Gastroesophageal sphincter (tissue), 3 donors: ENCODE data around the gene SLC28A1.

Experiments used
- POLR2A ChIP-seq, 2 donors: fragments of 450-650 bp; IDR thresholded peaks; one replicate each; pipeline ENCODE4 v1.6.1; 2017; ENCODE audit warnings: antibody characterized with exemption in 2 of 2, mild to moderate bottlenecking in 2 of 2, moderate library complexity in 1 of 2
- TF ChIP-seq, protein P1 (sequence below), 4 experiments: fragments of 200-600 bp in 2 of 4; fragments of 450-650 bp in 2 of 4; sonication (generic) in 1 of 4; IDR thresholded peaks; one replicate each; pipeline ENCODE4 v1.5.1; 2017 to 2019; ENCODE audit warnings: antibody characterized with exemption in 4 of 4, mild to moderate bottlenecking in 2 of 4, moderate library complexity in 2 of 4

DNA sequence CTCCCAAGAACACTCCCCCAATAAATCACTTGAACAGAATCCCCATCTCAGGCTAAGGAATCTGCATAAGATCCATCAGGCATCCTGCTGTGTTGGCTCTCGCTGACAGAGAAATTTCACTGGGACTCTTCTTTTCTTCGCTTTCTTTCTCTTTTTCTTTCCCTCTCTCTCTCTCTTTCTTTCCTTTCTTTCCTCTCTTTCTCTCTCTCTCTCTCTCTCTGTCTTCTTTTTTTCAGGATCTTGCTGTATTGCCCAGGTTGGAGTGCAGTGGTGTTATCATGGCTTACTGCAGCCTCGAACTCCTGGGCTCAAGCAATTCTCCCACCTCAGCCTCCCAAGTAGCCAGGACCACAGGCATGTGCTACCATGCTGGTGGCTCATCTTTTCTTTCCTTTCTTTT, 4.5 kb upstream of the SLC28A1 start:
- TF ChIP-seq, protein P1, sequence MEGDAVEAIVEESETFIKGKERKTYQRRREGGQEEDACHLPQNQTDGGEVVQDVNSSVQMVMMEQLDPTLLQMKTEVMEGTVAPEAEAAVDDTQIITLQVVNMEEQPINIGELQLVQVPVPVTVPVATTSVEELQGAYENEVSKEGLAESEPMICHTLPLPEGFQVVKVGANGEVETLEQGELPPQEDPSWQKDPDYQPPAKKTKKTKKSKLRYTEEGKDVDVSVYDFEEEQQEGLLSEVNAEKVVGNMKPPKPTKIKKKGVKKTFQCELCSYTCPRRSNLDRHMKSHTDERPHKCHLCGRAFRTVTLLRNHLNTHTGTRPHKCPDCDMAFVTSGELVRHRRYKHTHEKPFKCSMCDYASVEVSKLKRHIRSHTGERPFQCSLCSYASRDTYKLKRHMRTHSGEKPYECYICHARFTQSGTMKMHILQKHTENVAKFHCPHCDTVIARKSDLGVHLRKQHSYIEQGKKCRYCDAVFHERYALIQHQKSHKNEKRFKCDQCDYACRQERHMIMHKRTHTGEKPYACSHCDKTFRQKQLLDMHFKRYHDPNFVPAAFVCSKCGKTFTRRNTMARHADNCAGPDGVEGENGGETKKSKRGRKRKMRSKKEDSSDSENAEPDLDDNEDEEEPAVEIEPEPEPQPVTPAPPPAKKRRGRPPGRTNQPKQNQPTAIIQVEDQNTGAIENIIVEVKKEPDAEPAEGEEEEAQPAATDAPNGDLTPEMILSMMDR (IDR thresholded peaks at IDR 0.05), result no peak
- TF ChIP-seq POLR2A (IDR thresholded peaks at IDR 0.05), result no peak
